KMS-11 (cell line): ENCODE measurements around the gene ARSJ.

Source experiments
- H2AFZ ChIP-seq: fragments of 200-600 bp; sonication (generic); 2 replicates; pipeline ENCODE4 v1.6.1; 2016; ENCODE audit warnings: antibody characterized with exemption, mixed run types, low read depth
- H3K27ac ChIP-seq: fragments of 200-600 bp; sonication (generic); 2 replicates; pipeline ENCODE4 v1.6.1; 2016; ENCODE audit warnings: mild to moderate bottlenecking, mixed run types
- H3K27me3 ChIP-seq: fragments of 200-600 bp; sonication (generic); 2 replicates; pipeline ENCODE4 v1.6.1; 2017; ENCODE audit warnings: mild to moderate bottlenecking, low read depth, mixed run types, moderate library complexity; ENCODE audit not compliant: insufficient read depth
- H3K36me3 ChIP-seq: fragments of 200-600 bp; sonication (generic); 2 replicates; pipeline ENCODE4 v1.6.1; 2017; ENCODE audit warnings: mild to moderate bottlenecking, mixed run types; ENCODE audit not compliant: insufficient read depth
- H3K4me1 ChIP-seq: fragments of 200-600 bp; sonication (generic); 2 replicates; pipeline ENCODE4 v1.6.1; 2016; ENCODE audit warnings: mild to moderate bottlenecking, low read depth, mixed run types; ENCODE audit not compliant: poor library complexity, severe bottlenecking
- H3K4me2 ChIP-seq: fragments of 200-600 bp; sonication (generic); 2 replicates; pipeline ENCODE4 v1.7.0; 2016; ENCODE audit warnings: mild to moderate bottlenecking, mixed run types
- H3K4me3 ChIP-seq: fragments of 200-600 bp; sonication (generic); IDR thresholded peaks from 2 replicates; pipeline ENCODE4 v1.6.1; 2017; ENCODE audit warnings: low read depth, low read length, mixed read lengths; ENCODE audit not compliant: insufficient read depth
- H3K79me2 ChIP-seq: fragments of 200-600 bp; sonication (generic); 2 replicates; pipeline ENCODE4 v1.6.1; 2016; ENCODE audit warnings: low read depth, mixed run types; ENCODE audit not compliant: insufficient read depth
- H3K9ac ChIP-seq: fragments of 200-600 bp; sonication (generic); 2 replicates; pipeline ENCODE4 v1.6.1; 2016; ENCODE audit warnings: mild to moderate bottlenecking, mixed run types
- H4K20me1 ChIP-seq: fragments of 200-600 bp; sonication (generic); 2 replicates; pipeline ENCODE4 v1.6.1; 2016; ENCODE audit warnings: mild to moderate bottlenecking, mixed run types; ENCODE audit not compliant: insufficient read depth
- CTCF ChIP-seq: fragments of 200-600 bp; sonication (generic); conservative IDR thresholded peaks from 2 replicates; pipeline ENCODE4 v1.6.1; 2017; ENCODE audit warnings: low read depth, mild to moderate bottlenecking, antibody characterized with exemption, low read length, moderate library complexity, mixed read lengths

Gene ARSJ

DNA sequence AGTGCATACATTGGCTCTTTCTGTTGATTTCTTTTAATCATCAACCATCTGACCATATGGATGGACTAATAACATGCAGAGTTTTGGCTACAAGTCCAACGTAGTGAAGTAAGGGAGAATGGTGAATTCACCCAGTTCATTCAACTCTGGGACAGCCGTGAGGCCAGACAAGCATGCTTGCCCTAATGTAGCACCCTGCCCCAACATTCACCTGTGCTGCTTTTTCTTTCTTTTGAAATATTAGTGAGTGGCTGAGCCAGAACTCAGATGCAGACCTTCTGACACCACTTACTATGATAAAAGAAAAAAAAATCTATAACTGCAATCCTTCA, 17.5 kb downstream of the ARSJ start:
- H3K9ac ChIP-seq, result no peak overlapping the region
- no peaks in the 10 kb centered on the region for H4K20me1 ChIP-seq
- no peak overlapping the region for H2AFZ ChIP-seq
- no peaks in the 10 kb centered on the region for H3K27me3 ChIP-seq
- no peaks in the 10 kb centered on the region for H3K36me3 ChIP-seq
- no peaks in the 10 kb centered on the region for H3K79me2 ChIP-seq
- no peaks in the 10 kb centered on the region for H3K4me1 ChIP-seq
- no peak overlapping the region for H3K4me2 ChIP-seq
- H3K27ac ChIP-seq, result no peak overlapping the region
- H3K4me3 ChIP-seq, result no peak overlapping the region
- TF ChIP-seq CTCF, result no peak

DNA sequence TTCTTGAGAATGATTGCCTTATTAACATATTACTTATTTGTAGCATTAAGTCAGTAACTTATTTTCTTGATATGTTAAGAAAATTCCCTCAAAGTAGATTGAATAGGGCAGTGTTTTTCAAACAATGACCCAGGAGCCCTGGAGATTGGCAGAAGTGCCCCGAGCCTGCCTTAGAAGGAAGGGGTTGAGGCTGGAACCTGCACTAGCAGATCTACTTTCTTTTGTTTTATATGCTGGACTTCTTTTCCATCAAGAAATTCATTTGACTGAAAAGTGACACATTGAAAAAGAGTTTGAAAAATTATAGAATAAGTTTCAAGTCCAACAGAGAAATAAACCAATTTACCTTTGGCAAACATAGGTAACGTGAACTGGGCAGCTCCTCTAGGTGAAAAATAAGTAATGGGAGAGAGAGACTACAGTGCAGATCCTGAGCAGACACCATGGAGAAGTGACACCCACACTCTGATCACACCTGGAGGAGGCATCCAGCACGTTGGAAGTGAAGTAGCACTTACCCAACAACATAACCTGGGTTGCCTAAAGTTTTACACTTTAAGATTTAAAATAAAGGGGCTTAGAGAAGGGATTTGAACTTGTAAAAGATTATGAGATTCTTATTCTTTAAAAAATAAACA, 18.6 kb downstream of the ARSJ start:
- Histone ChIP-seq H3K79me2 (no peaks in the 10 kb centered on the region), H3K4me3 (no peak overlapping the region), H3K4me1 (no peaks in the 10 kb centered on the region), H4K20me1 (no peaks in the 10 kb centered on the region), H3K36me3 (no peaks in the 10 kb centered on the region), H2AFZ (no peak overlapping the region), H3K27ac (no peak overlapping the region), H3K4me2 (no peak overlapping the region), H3K27me3 (no peaks in the 10 kb centered on the region), H3K9ac (no peak overlapping the region)
- no peak for TF ChIP-seq CTCF

GRCh38 chr4:113959539-113959937, 19.9 kb downstream of the ARSJ start:
- Histone ChIP-seq H3K36me3 (no peaks in the 10 kb centered on the region), H3K4me2 (no peak overlapping the region), H3K4me1 (no peaks in the 10 kb centered on the region), H3K27ac (no peak overlapping the region), H3K9ac (no peak overlapping the region), H4K20me1 (no peaks in the 10 kb centered on the region), H2AFZ (no peak overlapping the region), H3K79me2 (no peaks in the 10 kb centered on the region), H3K27me3 (no peaks in the 10 kb centered on the region), H3K4me3 (no peak overlapping the region)
- TF ChIP-seq CTCF, result no peak

GRCh38 chr4:113958766-113959538, 20.5 kb downstream of the ARSJ start:
- no peaks in the 10 kb centered on the region for H3K79me2 ChIP-seq
- H3K4me1 ChIP-seq, result no peaks in the 10 kb centered on the region
- no peaks in the 10 kb centered on the region for H3K27me3 ChIP-seq
- H3K27ac ChIP-seq, result no peak overlapping the region
- no peak overlapping the region for H2AFZ ChIP-seq
- no peaks in the 10 kb centered on the region for H4K20me1 ChIP-seq
- H3K36me3 ChIP-seq, result no peaks in the 10 kb centered on the region
- TF ChIP-seq CTCF, result no peak
- H3K9ac ChIP-seq, result no peak overlapping the region
- H3K4me3 ChIP-seq, result no peak overlapping the region
- H3K4me2 ChIP-seq, result no peak overlapping the region
